ENCODE results near the gene UBA1. TPM values are rescaled to one million over a fixed set of nuclear protein-coding genes. Genes with fewer than 3 reads are reported as not detected.

The UBA1 gene
- total and polyA plus RNA-seq, 7 donors, result 72.7 to 126 (median 81.1) TPM

GRCh38 chrX:47226531-47227333, 33.1 kb downstream of the UBA1 start:
- Histone ChIP-seq H3K9me3 (no peaks in the 10 kb centered on the region), H3K4me1 (no peaks in the 10 kb centered on the region), H3K36me3 (peaks cover 19 to 65% (median 33%) of the 10 kb centered on the region in 4 donors), H3K27ac (no peak overlapping the region), H3K4me3 (no peak overlapping the region), H3K27me3 (no peaks in the 10 kb centered on the region)
- peak; percentile 55 for DNase-seq
- intact Hi-C loops (cut with DNase I), result no loop called here
- TF ChIP-seq POLR2AphosphoS5 (IDR thresholded peaks at IDR 0.05) (no peak), EP300 (IDR thresholded peaks at IDR 0.05) (no peak), POLR2A (IDR thresholded peaks at IDR 0.05) (no peak)
- TF ChIP-seq, protein P1, sequence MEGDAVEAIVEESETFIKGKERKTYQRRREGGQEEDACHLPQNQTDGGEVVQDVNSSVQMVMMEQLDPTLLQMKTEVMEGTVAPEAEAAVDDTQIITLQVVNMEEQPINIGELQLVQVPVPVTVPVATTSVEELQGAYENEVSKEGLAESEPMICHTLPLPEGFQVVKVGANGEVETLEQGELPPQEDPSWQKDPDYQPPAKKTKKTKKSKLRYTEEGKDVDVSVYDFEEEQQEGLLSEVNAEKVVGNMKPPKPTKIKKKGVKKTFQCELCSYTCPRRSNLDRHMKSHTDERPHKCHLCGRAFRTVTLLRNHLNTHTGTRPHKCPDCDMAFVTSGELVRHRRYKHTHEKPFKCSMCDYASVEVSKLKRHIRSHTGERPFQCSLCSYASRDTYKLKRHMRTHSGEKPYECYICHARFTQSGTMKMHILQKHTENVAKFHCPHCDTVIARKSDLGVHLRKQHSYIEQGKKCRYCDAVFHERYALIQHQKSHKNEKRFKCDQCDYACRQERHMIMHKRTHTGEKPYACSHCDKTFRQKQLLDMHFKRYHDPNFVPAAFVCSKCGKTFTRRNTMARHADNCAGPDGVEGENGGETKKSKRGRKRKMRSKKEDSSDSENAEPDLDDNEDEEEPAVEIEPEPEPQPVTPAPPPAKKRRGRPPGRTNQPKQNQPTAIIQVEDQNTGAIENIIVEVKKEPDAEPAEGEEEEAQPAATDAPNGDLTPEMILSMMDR (IDR thresholded peaks at IDR 0.05), result no peak
- WGBS, 2 donors, result 89 to 95% methylated on average over 19 of the region's 19 CpGs

GRCh38 chrX:47227334-47227583, 33.6 kb downstream of the UBA1 start:
- WGBS, 2 donors, result 92 to 96% methylated on average over 9 of the region's 9 CpGs
- H3K4me1 ChIP-seq, result peaks cover 0 to 3% (median under 1%) of the 10 kb centered on the region in 4 donors
- H3K27me3 ChIP-seq, result no peaks in the 10 kb centered on the region
- intact Hi-C loops (cut with DNase I), result no loop called here
- TF ChIP-seq POLR2A (IDR thresholded peaks at IDR 0.05) (no peak), POLR2AphosphoS5 (IDR thresholded peaks at IDR 0.05) (no peak), EP300 (IDR thresholded peaks at IDR 0.05) (no peak)
- TF ChIP-seq, protein P1 (IDR thresholded peaks at IDR 0.05), result no peak
- no peak for DNase-seq
- H3K36me3 ChIP-seq, result peaks cover 19 to 65% (median 33%) of the 10 kb centered on the region in 4 donors
- H3K27ac ChIP-seq, result no peak overlapping the region
- no peak overlapping the region for H3K4me3 ChIP-seq
- H3K9me3 ChIP-seq, result no peaks in the 10 kb centered on the region

DNA sequence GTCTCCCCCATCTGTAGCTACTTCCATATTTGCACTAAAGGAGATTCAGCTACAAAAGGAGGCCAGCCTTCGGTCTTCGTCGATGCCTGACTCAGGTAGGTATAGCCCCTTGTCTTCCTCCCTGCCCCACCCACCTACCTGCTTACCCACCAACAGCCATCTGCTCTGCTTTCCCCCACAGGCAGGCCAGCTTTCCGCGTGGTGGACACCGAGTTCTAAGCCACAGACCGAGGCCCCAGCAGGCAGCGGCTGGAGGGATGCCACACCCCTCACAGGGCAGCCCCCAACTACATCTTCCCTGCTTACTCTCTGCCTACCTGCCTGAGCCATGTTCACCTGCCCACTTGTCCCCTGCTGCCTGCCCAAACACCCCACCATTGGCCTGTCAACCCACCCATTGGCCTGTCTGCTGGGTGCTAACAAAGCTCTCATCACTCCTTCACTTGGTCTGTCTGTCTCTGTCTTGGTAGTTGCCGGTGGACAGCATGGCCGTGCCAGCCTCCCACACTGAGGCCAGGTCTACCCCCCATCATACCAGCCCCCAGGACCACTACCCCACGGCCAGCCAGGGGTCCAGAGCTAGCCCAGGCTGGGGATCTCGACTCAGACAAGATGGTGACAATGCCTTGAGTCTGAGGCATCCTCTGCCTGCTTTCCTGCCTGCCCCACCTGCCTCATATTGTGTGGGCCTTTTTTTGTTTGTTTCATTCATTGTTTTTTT, 35.1 kb downstream of the UBA1 start:
- peaks cover 18 to 57% (median 30%) of the 10 kb centered on the region in 4 donors for H3K36me3 ChIP-seq
- H3K4me3 ChIP-seq, result no peak overlapping the region
- 94 to 95% methylated on average over 12 of the region's 12 CpGs for WGBS, 2 donors
- H3K27me3 ChIP-seq, result no peaks in the 10 kb centered on the region
- H3K27ac ChIP-seq, result no peak overlapping the region
- peaks cover 0 to 6% (median 2%) of the 10 kb centered on the region in 4 donors for H3K4me1 ChIP-seq
- intact Hi-C loops (cut with DNase I), result no loop called here
- H3K9me3 ChIP-seq, result no peaks in the 10 kb centered on the region
- TF ChIP-seq POLR2AphosphoS5 (IDR thresholded peaks at IDR 0.05) (no peak), EP300 (IDR thresholded peaks at IDR 0.05) (no peak), POLR2A (IDR thresholded peaks at IDR 0.05) (no peak)
- TF ChIP-seq, protein P1 (IDR thresholded peaks at IDR 0.05), result no peak
- peak; percentile 55 for DNase-seq

DNA sequence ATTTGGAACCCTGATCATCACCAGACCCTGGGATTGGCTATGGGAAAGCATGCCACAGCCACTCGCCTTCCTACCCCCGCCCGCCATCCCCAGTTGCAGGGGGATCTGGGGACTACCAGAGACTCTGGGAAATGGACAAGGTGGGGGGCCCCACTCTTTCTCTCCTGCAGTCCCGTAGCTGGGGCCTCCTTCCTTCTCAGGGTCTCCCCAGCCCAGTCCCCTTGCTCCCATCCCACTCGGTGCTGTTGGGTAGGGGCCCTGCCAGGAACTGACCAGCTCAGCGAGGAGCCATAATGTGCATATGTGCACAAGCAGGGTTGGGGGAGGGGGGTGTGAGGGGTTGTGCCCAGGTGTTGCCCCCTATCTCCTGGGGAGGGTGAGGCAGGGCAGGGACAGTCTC, 35.8 kb downstream of the UBA1 start:
- Histone ChIP-seq H3K4me3 (no peak overlapping the region), H3K27ac (no peak overlapping the region), H3K27me3 (no peaks in the 10 kb centered on the region), H3K4me1 (peaks cover 0 to 6% (median 2%) of the 10 kb centered on the region in 4 donors), H3K9me3 (no peaks in the 10 kb centered on the region), H3K36me3 (peaks cover 11 to 50% (median 23%) of the 10 kb centered on the region in 4 donors)
- DNase-seq, result peak; percentile 63
- WGBS, 2 donors, result 94 to 98% methylated on average over 6 of the region's 6 CpGs
- intact Hi-C loops (cut with DNase I), result no loop called here
- TF ChIP-seq EP300 (IDR thresholded peaks at IDR 0.05), result no peak
- TF ChIP-seq, protein P1 (IDR thresholded peaks at IDR 0.05), result no peak
- TF ChIP-seq POLR2A (IDR thresholded peaks at IDR 0.05), result no peak
- TF ChIP-seq POLR2AphosphoS5 (IDR thresholded peaks at IDR 0.05), result no peak
